H1 (cell line): ENCODE data around the gene NLRP3. TPM values are rescaled to one million over a fixed set of nuclear protein-coding genes. Genes with fewer than 3 reads are reported as not detected.
A peak's percentile ranks its signal among the peaks of the same experiment; 100 is the strongest.
"Not testable (repeated sequence)": the region's sequence is repeated elsewhere in the genome, so short reads cannot be mapped to it uniquely, and the experiment has no call there.

Source experiments
- CTCF ChIA-PET: fragments of 300-600 bp; sonication (Branson Sonifier 250); formaldehyde crosslinking; loops from one replicate; lab custom pipeline; 2021; ENCODE audit not compliant: partially characterized antibody; lab: Charles Lee
- POLR2A ChIA-PET: fragments of 300-600 bp; sonication (Branson Sonifier 250); formaldehyde crosslinking; loops from one replicate; lab custom pipeline; 2021; ENCODE audit warnings: inconsistent platforms; ENCODE audit not compliant: partially characterized antibody; lab: Charles Lee
- DNase-seq, 2 experiments: peaks; one replicate each; pipeline versions ENCODE4 v3.0.0 to v3.0.0-alpha.2; 2010 to 2022; ENCODE audit warnings: low spot score in 2 of 2, low read depth in 1 of 2, mixed read lengths in 1 of 2
- FAIRE-seq: peaks from 2 replicates; lab custom pipeline; 2011; peaks lifted over from hg19 to GRCh38; lab: Jason Lieb, UNC
- H2AFZ ChIP-seq: 2 replicates; pipeline ENCODE4 v1.8.1; 2012; ENCODE audit warnings: low read length, inconsistent platforms
- H2AK5ac ChIP-seq: 2 replicates; pipeline ENCODE4 v1.6.1; 2013; ENCODE audit warnings: low read depth, low read length
- H2BK120ac ChIP-seq: replicated peaks from 2 replicates; pipeline ENCODE3; 2013; ENCODE audit warnings: low read depth, low read length, inconsistent platforms
- H2BK12ac ChIP-seq: 2 replicates; pipeline ENCODE4 v1.6.1; 2013; ENCODE audit warnings: low read depth, low read length
- H2BK15ac ChIP-seq: 2 replicates; pipeline ENCODE4 v1.6.1; 2013; ENCODE audit warnings: low read length
- H2BK20ac ChIP-seq: 2 replicates; pipeline ENCODE4 v1.6.1; 2013; ENCODE audit warnings: low read length
- H2BK5ac ChIP-seq: 2 replicates; pipeline ENCODE4 v1.6.1; 2013; ENCODE audit warnings: low read depth, low read length
- H3K14ac ChIP-seq: 2 replicates; pipeline ENCODE4 v1.6.1; 2013; ENCODE audit warnings: inconsistent platforms; ENCODE audit not compliant: insufficient read length
- H3K18ac ChIP-seq: 2 replicates; pipeline ENCODE4 v1.6.1; 2013; ENCODE audit warnings: low read length; ENCODE audit errors: extremely low read depth
- H3K23ac ChIP-seq: 2 replicates; pipeline ENCODE4 v1.6.1; 2013; ENCODE audit warnings: inconsistent platforms; ENCODE audit not compliant: insufficient read length
- H3K23me2 ChIP-seq: 2 replicates; pipeline ENCODE4 v1.6.1; 2013; ENCODE audit warnings: low read depth, low read length
- H3K27ac ChIP-seq: 2 replicates; pipeline ENCODE4 v1.6.1; 2011; ENCODE audit warnings: low read depth, low read length, inconsistent platforms
- H3K27me3 ChIP-seq, 4 experiments: replicated peaks in 1 of 4; 1 replicate in 1 of 4; 2 replicates in 3 of 4; pipeline versions ENCODE4 v1.6.1 to v1.8.1; 2011 to 2013; ENCODE audit warnings: low read length in 3 of 4, mild to moderate bottlenecking in 3 of 4, inconsistent platforms in 2 of 4, mixed read lengths in 2 of 4, moderate library complexity in 1 of 4; ENCODE audit not compliant: control insufficient read depth in 3 of 4, insufficient read depth in 3 of 4; ENCODE audit errors: extremely low read depth in 1 of 4
- H3K36me3 ChIP-seq, 4 experiments: 2 replicates each; pipeline versions ENCODE4 v1.6.1 to v1.8.1; 2011 to 2013; ENCODE audit warnings: mild to moderate bottlenecking in 4 of 4, low read length in 3 of 4, moderate library complexity in 2 of 4, control low read depth in 1 of 4, inconsistent platforms in 1 of 4; ENCODE audit not compliant: insufficient read depth in 4 of 4, control insufficient read depth in 2 of 4
- H3K4ac ChIP-seq: replicated peaks from 2 replicates; pipeline ENCODE3; 2013; ENCODE audit warnings: low read length, low read depth, mixed read lengths, inconsistent platforms; ENCODE audit not compliant: insufficient read length
- H3K4me1 ChIP-seq, 4 experiments: replicated peaks in 1 of 4; 1 replicate in 1 of 4; 2 replicates in 3 of 4; pipeline versions ENCODE4 v1.6.1 to v1.8.1; 2011 to 2013; ENCODE audit warnings: low read length in 3 of 4, inconsistent platforms in 2 of 4, mixed read lengths in 1 of 4; ENCODE audit not compliant: insufficient read depth in 4 of 4, control insufficient read depth in 3 of 4
- H3K4me2 ChIP-seq, 2 experiments: 2 replicates each; pipeline versions ENCODE4 v1.6.1 to v1.8.1; 2011 to 2013; ENCODE audit warnings: low read depth in 2 of 2, low read length in 2 of 2, control low read depth in 1 of 2, inconsistent platforms in 1 of 2, mild to moderate bottlenecking in 1 of 2; ENCODE audit not compliant: insufficient read depth in 1 of 2
- H3K4me3 ChIP-seq, 4 experiments: fragments of 200-600, 300-600 bp in 1 of 4; sonication (generic), shearing (Covaris generic), sonication (Bioruptor Twin) in 1 of 4; 2 replicates each; pipeline versions ENCODE4 v1.5.1 to v1.8.1; 2011 to 2016; ENCODE audit warnings: low read length in 4 of 4, low read depth in 3 of 4, control low read depth in 2 of 4, inconsistent platforms in 2 of 4, mild to moderate bottlenecking in 2 of 4, mixed read lengths in 1 of 4, moderate library complexity in 1 of 4; ENCODE audit not compliant: insufficient read depth in 2 of 4; ENCODE audit errors: extremely low read depth in 1 of 4
- H3K56ac ChIP-seq: replicated peaks from 2 replicates; pipeline ENCODE3; 2013; ENCODE audit warnings: low read depth, mild to moderate bottlenecking, mixed read lengths, low read length, inconsistent platforms; ENCODE audit not compliant: insufficient read length
- H3K79me1 ChIP-seq: 2 replicates; pipeline ENCODE4 v1.6.1; 2013; ENCODE audit warnings: low read depth, low read length, control low read depth
- H3K79me2 ChIP-seq, 2 experiments: 2 replicates each; pipeline versions ENCODE4 v1.6.1 to v1.8.1; 2012 to 2013; ENCODE audit warnings: low read length in 2 of 2, mild to moderate bottlenecking in 2 of 2, inconsistent platforms in 1 of 2; ENCODE audit not compliant: insufficient read depth in 2 of 2, control insufficient read depth in 1 of 2
- H3K9ac ChIP-seq, 4 experiments: replicated peaks in 1 of 4; 1 replicate in 1 of 4; 2 replicates in 3 of 4; pipeline versions ENCODE4 v1.6.1 to v1.8.1; 2011 to 2013; ENCODE audit warnings: low read depth in 3 of 4, low read length in 3 of 4, control low read depth in 2 of 4, mild to moderate bottlenecking in 2 of 4, moderate library complexity in 2 of 4, inconsistent platforms in 1 of 4; ENCODE audit errors: extremely low read depth in 1 of 4
- H3K9me3 ChIP-seq, 2 experiments: 2 replicates each; pipeline versions ENCODE4 v1.6.1 to v1.8.1; 2012 to 2013; ENCODE audit warnings: mild to moderate bottlenecking in 2 of 2, moderate library complexity in 2 of 2, control low read depth in 1 of 2, inconsistent platforms in 1 of 2, low read depth in 1 of 2, low read length in 1 of 2, mixed read lengths in 1 of 2; ENCODE audit not compliant: insufficient read depth in 2 of 2
- H4K20me1 ChIP-seq, 2 experiments: replicated peaks in 1 of 2; 2 replicates each; pipeline versions ENCODE3 to v1.8.1; 2011 to 2013; ENCODE audit warnings: inconsistent platforms in 2 of 2, low read length in 2 of 2, mild to moderate bottlenecking in 1 of 2; ENCODE audit not compliant: insufficient read depth in 2 of 2, control insufficient read depth in 1 of 2
- H4K5ac ChIP-seq: 2 replicates; pipeline ENCODE4 v1.6.1; 2013; ENCODE audit warnings: low read length, low read depth, mixed read lengths, inconsistent platforms; ENCODE audit not compliant: insufficient read length
- H4K8ac ChIP-seq: 2 replicates; pipeline ENCODE4 v1.8.0; 2013; ENCODE audit warnings: mild to moderate bottlenecking, moderate library complexity, low read length, inconsistent platforms; ENCODE audit not compliant: insufficient read depth; ENCODE audit errors: extremely low read depth
- H4K91ac ChIP-seq: replicated peaks from 2 replicates; pipeline ENCODE3; 2013; ENCODE audit warnings: low read length, mixed read lengths, inconsistent platforms; ENCODE audit not compliant: insufficient read length
- YY1 ChIP-seq: IDR thresholded peaks from 2 replicates; pipeline ENCODE4 v1.6.1; 2011; ENCODE audit warnings: low read depth, mild to moderate bottlenecking, low read length
- WGBS, 2 experiments: shearing (Covaris generic) in 1 of 2; methylation state at CpG; one replicate each; pipeline versions ENCODE4 v1.1.6 to v1.1.7; 2013 to 2015; ENCODE audit warnings: low lambda C conversion rate in 2 of 2, mixed read lengths in 2 of 2, inconsistent platforms in 1 of 2, low coverage in 1 of 2, missing lambda C conversion rate in 1 of 2; ENCODE audit not compliant: insufficient replicate concordance in 2 of 2, insufficient coverage in 1 of 2, insufficient read length in 1 of 2; ENCODE audit errors: extremely low coverage in 1 of 2, missing lambda C conversion rate in 1 of 2; 5-methylcytosine and 5-hydroxymethylcytosine counted together
- polyA plus RNA-seq, 7 experiments: library from polyadenylated mRNA; depleted of rRNA in 3 of 7; stranded (reverse) in 5 of 7; unstranded in 2 of 7; fragments of >200 nt in 5 of 7; fragments of 200-250 nt in 2 of 7; gene quantifications; 1 replicate in 5 of 7; 2 replicates in 1 of 7; 4 replicates in 1 of 7; pipeline versions ENCODE4 v1.2.1 to v1.2.3, GENCODE V29; 2011 to 2013; ENCODE audit warnings: missing spikeins in 2 of 7, mixed read lengths in 2 of 7
- total RNA-seq: library from RNA; stranded (reverse); fragmentation: NEBNext Ultra II Directional; extraction: Animal tissue kit (Norgen Biotek cat#: 25700); gene quantifications from 2 replicates; pipeline ENCODE4 v1.2.1, GENCODE V29; 2021

Gene NLRP3
- total and polyA plus RNA-seq, 2 of the 8 experiments (the other 6 are each of a cell fraction or from before 2014, with no cell fraction given) = 0.05 to 0.19 TPM

DNA sequence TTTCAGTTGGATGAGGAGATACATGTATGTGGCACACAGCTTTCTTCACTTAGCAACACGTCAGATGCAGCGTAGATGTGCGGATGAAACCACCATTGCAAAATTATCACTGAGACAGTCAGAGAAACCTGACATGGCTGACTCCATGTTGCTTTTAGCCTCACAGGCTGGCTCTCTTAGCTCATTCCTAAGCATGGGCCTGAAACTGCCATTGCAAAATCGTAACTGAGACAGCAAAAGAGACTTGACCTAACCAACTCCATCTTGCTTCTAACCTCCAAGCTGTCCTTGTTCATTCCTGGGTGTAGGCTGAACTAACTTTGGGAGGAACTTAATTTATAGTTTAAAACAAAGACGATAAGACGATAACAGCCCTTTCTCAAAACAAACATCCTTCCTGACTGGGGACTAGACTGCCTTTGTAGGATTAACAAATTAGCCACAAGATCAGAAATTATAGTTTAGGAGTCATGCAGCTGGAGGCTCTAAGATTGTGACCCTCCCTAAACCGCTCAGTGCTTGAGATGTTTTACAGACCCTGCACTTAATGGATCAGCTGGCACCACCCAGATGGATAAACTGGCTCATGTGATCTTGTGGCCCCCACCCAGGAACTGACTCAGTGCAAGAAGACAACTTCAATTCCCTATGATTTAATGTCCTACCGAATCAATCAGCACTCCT is 41.2 kb upstream of the NLRP3 start:
- H3K9ac ChIP-seq, H4K5ac ChIP-seq, H3K9me3 ChIP-seq, H3K56ac ChIP-seq, H3K79me1 ChIP-seq, H3K79me2 ChIP-seq, H3K27me3 ChIP-seq, H3K27ac ChIP-seq, H3K4ac ChIP-seq, H3K36me3 ChIP-seq, FAIRE-seq, H3K23me2 ChIP-seq, H4K20me1 ChIP-seq, H3K14ac ChIP-seq, H4K8ac ChIP-seq, DNase-seq, H2AFZ ChIP-seq, H3K23ac ChIP-seq: not testable (repeated sequence)
- Histone ChIP-seq H2BK20ac (peak overlapping the region; percentile 66; the same call in 1 of the 2 replicates), H2BK5ac (peak overlapping the region; percentile 92; the same call in 1 of the 2 replicates), H2BK15ac (0 out of 2 replicates have a peak overlapping the region, but pooled peaks have one; percentile 50), H2AK5ac (0 out of 2 replicates have a peak overlapping the region, but pooled peaks have one; percentile 75), H4K91ac (peak overlapping the region; percentile 13), H3K18ac (peak overlapping the region; percentile 83), H3K4me2 (peak overlapping the region; percentile 75 to 81), H2BK120ac (peak overlapping the region; percentile 85), H3K4me3 (peak overlapping the region in 1 of 4 experiments; percentile 52; a peak in 3 of 8 replicates), H2BK12ac (peak overlapping the region; percentile 84; the same call in 1 of the 2 replicates), H3K4me1 (peaks cover 13 to 35% (median 23%) of the 10 kb centered on the region in 4 experiments; a peak in 6 of 7 replicates)
- ChIA-PET CTCF (interaction anchor here (0.7 to 2.1 kb wide), 17 partner anchors 9 to 137 kb away, joined by 3 to 12 read pairs (median 3); no protein-coding TSS in a partner anchor), POLR2A (interaction anchor here (1.9 kb wide), 1 partner anchor 12 kb away, joined by 5 read pairs; no protein-coding TSS in a partner anchor)
- 0 out of 2 replicates have a peak, but pooled peaks have one; percentile 38 for TF ChIP-seq YY1
- WGBS, 2 experiments = 72% methylated on average over 8 of the region's 8 CpGs; no CpG with 5 or more reads in 1 of the 2 experiments
